OCI-LY7 (cell line): ENCODE results near the gene NBEAL1. TPM values are rescaled to one million over a fixed set of nuclear protein-coding genes. Genes with fewer than 3 reads are reported as not detected.
A peak's percentile ranks its signal among the peaks of the same experiment; 100 is the strongest.

Experiments
- BruUV-seq: library from RNA; stranded (reverse); fragments of 400-500 nt; replicated peaks from 2 replicates; lab custom pipeline; 2021; lab: Mats Ljungman, UMichigan
- CTCF ChIA-PET: fragments of 300-600 bp; sonication (Branson Sonifier 250); formaldehyde crosslinking; loops from one replicate; lab custom pipeline; 2022; ENCODE audit warnings: antibody characterized with exemption; ENCODE audit not compliant: unreplicated experiment; lab: Charles Lee
- POLR2A ChIA-PET: fragments of 300-600 bp; sonication (Branson Sonifier 250); formaldehyde crosslinking; loops from one replicate; lab custom pipeline; 2022; ENCODE audit warnings: antibody characterized with exemption; lab: Charles Lee
- DNase-seq: peaks from one replicate; pipeline ENCODE4 v3.0.0-alpha.2; 2015; ENCODE audit warnings: low spot score
- H2AFZ ChIP-seq: fragments of 200-600 bp; sonication (generic), shearing (Covaris generic); 2 replicates; pipeline ENCODE4 v1.6.1; 2014; ENCODE audit warnings: mild to moderate bottlenecking, antibody characterized with exemption, low read length, moderate library complexity
- H3K27ac ChIP-seq: fragments of 200-600 bp; sonication (generic); 2 replicates; pipeline ENCODE4 v1.5.1; 2014; ENCODE audit warnings: mixed run types, low read depth, mild to moderate bottlenecking, moderate library complexity, low read length, inconsistent platforms; ENCODE audit not compliant: poor library complexity, severe bottlenecking
- H3K36me3 ChIP-seq: fragments of 200-600 bp; sonication (generic); 2 replicates; pipeline ENCODE4 v1.6.1; 2014; ENCODE audit warnings: mild to moderate bottlenecking, antibody characterized with exemption, low read length, moderate library complexity, mixed read lengths; ENCODE audit not compliant: insufficient read depth
- H3K4me1 ChIP-seq: fragments of 200-600 bp; sonication (generic); 2 replicates; pipeline ENCODE4 v1.5.1; 2014; ENCODE audit warnings: mild to moderate bottlenecking, low read length; ENCODE audit not compliant: insufficient read depth, poor library complexity, severe bottlenecking
- H3K4me2 ChIP-seq: fragments of 200-600 bp; sonication (generic); 2 replicates; pipeline ENCODE4 v1.6.1; 2014; ENCODE audit warnings: mild to moderate bottlenecking, low read length
- H3K4me3 ChIP-seq: fragments of 200-600 bp; sonication (generic); 2 replicates; pipeline ENCODE4 v1.5.1; 2014; ENCODE audit warnings: mild to moderate bottlenecking, low read depth, low read length; ENCODE audit not compliant: poor library complexity, severe bottlenecking
- H3K79me2 ChIP-seq: fragments of 200-600 bp; sonication (generic); 2 replicates; pipeline ENCODE4 v1.6.1; 2016; ENCODE audit warnings: low read depth, mild to moderate bottlenecking, low read length, moderate library complexity, mixed read lengths; ENCODE audit not compliant: insufficient read depth
- H3K9me2 ChIP-seq: fragments of 200-600 bp; sonication (generic); 2 replicates; pipeline ENCODE4 v1.6.1; 2016; ENCODE audit warnings: mild to moderate bottlenecking, low read length, mixed read lengths; ENCODE audit not compliant: insufficient read depth
- H3K9me3 ChIP-seq: fragments of 200-600 bp; sonication (generic); 2 replicates; pipeline ENCODE4 v1.6.1; 2014; ENCODE audit warnings: mild to moderate bottlenecking, mixed run types, low read length, mixed read lengths
- H4K20me1 ChIP-seq: fragments of 200-600 bp; sonication (generic); 2 replicates; pipeline ENCODE4 v1.6.1; 2014; ENCODE audit warnings: mild to moderate bottlenecking, antibody characterized with exemption, low read length, moderate library complexity, mixed read lengths; ENCODE audit not compliant: insufficient read depth
- CTCF ChIP-seq: fragments of 200-600 bp; sonication (generic); conservative IDR thresholded peaks from 2 replicates; pipeline ENCODE4 v1.5.1; 2014; ENCODE audit warnings: mild to moderate bottlenecking, antibody characterized with exemption, low read length, moderate library complexity, mixed read lengths
- EZH2phosphoT487 ChIP-seq: fragments of 200-600 bp; sonication (generic); IDR thresholded peaks from 2 replicates; pipeline ENCODE4 v1.6.1; 2018; ENCODE audit warnings: low read depth, borderline replicate concordance, mild to moderate bottlenecking, mixed run types, antibody characterized with exemption, low read length, moderate library complexity, mixed read lengths
- intact Hi-C: fragments of 100-400 bp; cut with micrococcal nuclease; formaldehyde crosslinking; loops from one replicate; pipeline ENCODE4 v1.10.0; 2022; ENCODE audit not compliant: unreplicated experiment
- total RNA-seq, 2 experiments: library from RNA; depleted of rRNA in 1 of 2; stranded (reverse); fragments of >200 nt in 1 of 2; shearing (Covaris generic) in 1 of 2; gene quantifications; 2 replicates each; pipeline ENCODE4 v1.2.3, GENCODE V29; 2014 to 2022

NBEAL1 gene
- total RNA-seq, 2 experiments from 2014 or later, result 5.9 to 10.4 TPM

- H3K36me3 ChIP-seq, result no peaks in the 10 kb centered on the region
- ChIA-PET CTCF (no interaction called here), POLR2A (no interaction called here)
- H3K4me1 ChIP-seq, result peaks cover 18% of the 10 kb centered on the region
- H3K27ac ChIP-seq, result no peak overlapping the region
- peak; percentile 38; the same call in 1 of the 2 replicates for TF ChIP-seq CTCF
- no peak for TF ChIP-seq EZH2phosphoT487
- H3K4me2 ChIP-seq, result peak overlapping the region; percentile 58; the same call in 1 of the 2 replicates
- H3K9me3 ChIP-seq, result no peaks in the 10 kb centered on the region
- intact Hi-C loops, result loop anchor here (10.0 kb wide), 1 partner anchor 434 kb away; no protein-coding TSS in a partner anchor
- no TSS peak for BruUV-seq
- no peaks in the 10 kb centered on the region for H4K20me1 ChIP-seq
- H2AFZ ChIP-seq, result no peak overlapping the region
- no peaks in the 10 kb centered on the region for H3K79me2 ChIP-seq
- no peak overlapping the region for H3K4me3 ChIP-seq
- H3K9me2 ChIP-seq, result no peaks in the 10 kb centered on the region
- DNase-seq, result no peak
Observed at GRCh38 chr2:203019142-203019541, 4.5 kb downstream of the NBEAL1 start.

GRCh38 chr2:203021991-203022390 is 7.3 kb downstream of the NBEAL1 start:
- Histone ChIP-seq H3K9me2 (no peaks in the 10 kb centered on the region), H3K4me3 (no peak overlapping the region), H3K79me2 (no peaks in the 10 kb centered on the region), H3K4me2 (no peak overlapping the region), H4K20me1 (no peaks in the 10 kb centered on the region), H3K36me3 (no peaks in the 10 kb centered on the region), H3K27ac (no peak overlapping the region), H2AFZ (no peak overlapping the region), H3K9me3 (no peaks in the 10 kb centered on the region), H3K4me1 (peaks cover 6% of the 10 kb centered on the region)
- intact Hi-C loops, result no loop called here
- TF ChIP-seq CTCF (no peak), EZH2phosphoT487 (no peak)
- ChIA-PET POLR2A (interaction anchor here (0.6 to 1.6 kb wide), 3 partner anchors 13 to 757 kb away, joined by 3 to 4 read pairs (median 4); no protein-coding TSS in a partner anchor), CTCF (no interaction called here)
- no TSS peak for BruUV-seq
- no peak for DNase-seq

- ChIA-PET POLR2A (interaction anchor here (0.5 to 1.6 kb wide), 5 partner anchors 10 to 213 kb away, joined by 3 to 4 read pairs (median 4); no protein-coding TSS in a partner anchor), CTCF (no interaction called here)
- intact Hi-C loops, result no loop called here
- H3K4me3 ChIP-seq, result no peak overlapping the region
- H3K4me2 ChIP-seq, result peak overlapping the region; percentile 18; the same call in 1 of the 2 replicates
- H3K79me2 ChIP-seq, result no peaks in the 10 kb centered on the region
- H2AFZ ChIP-seq, result no peak overlapping the region
- no peaks in the 10 kb centered on the region for H3K9me3 ChIP-seq
- H3K9me2 ChIP-seq, result no peaks in the 10 kb centered on the region
- peaks cover 6% of the 10 kb centered on the region for H3K4me1 ChIP-seq
- no TSS peak for BruUV-seq
- no peaks in the 10 kb centered on the region for H4K20me1 ChIP-seq
- TF ChIP-seq CTCF, result no peak
- no peak for DNase-seq
- H3K36me3 ChIP-seq, result no peaks in the 10 kb centered on the region
- H3K27ac ChIP-seq, result no peak overlapping the region
Observed at GRCh38 chr2:203022751-203023150, 8.1 kb downstream of the NBEAL1 start.
